NCI-H2107 (cell line): ENCODE data around the gene EYA4.
A peak's percentile ranks its signal among the peaks of the same experiment; 100 is the strongest.

ENCODE experiments used
- DNase-seq: peaks from one replicate; lab custom pipeline; 2025; lab: John Stamatoyannopoulos, UW

EYA4 gene

GRCh38 chr6:133399426-133399825, 158.3 kb downstream of the EYA4 start:
- DNase-seq = no peak

DNA sequence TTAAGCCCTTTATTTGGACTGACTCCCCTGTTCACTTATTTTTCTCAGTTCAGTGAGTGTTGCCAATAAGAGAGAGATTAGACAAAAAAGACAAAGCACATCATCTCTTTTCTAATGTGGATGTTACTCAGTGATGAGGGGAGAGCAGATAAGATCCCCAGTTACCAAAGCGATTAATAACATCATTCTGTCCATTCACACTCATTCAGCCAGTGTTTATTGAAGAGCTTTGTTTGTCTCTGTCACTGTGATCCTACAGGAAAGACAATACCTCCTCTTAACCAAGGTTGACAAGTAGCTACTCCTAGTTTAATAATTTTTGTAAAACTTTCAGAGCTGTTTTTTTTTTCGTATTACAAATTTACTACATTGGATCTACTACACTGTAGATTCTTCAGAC, 163.0 kb downstream of the EYA4 start:
- DNase-seq = no peak

DNA sequence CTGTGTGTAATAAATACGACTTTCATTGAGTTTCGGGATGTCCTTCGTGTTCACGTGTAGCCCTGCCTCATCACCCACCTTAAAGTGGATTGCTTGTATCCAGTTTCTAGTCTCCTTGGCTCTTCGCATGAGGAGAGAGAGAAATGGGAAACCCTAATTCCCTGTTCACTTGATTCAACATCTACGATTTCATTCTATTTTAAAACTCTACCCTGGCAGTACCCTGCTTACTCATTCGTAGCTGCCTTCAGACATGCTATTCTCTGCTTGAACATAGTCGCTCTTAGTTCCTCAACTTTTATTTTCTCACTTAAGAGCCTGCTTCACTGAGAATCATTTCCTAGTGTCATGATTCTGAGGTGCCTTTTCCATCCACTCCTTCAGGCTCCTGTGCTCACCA, 163.6 kb downstream of the EYA4 start:
- DNase-seq = no peak

GRCh38 chr6:133407320-133408100, 166.4 kb downstream of the EYA4 start:
- no peak for DNase-seq

DNA sequence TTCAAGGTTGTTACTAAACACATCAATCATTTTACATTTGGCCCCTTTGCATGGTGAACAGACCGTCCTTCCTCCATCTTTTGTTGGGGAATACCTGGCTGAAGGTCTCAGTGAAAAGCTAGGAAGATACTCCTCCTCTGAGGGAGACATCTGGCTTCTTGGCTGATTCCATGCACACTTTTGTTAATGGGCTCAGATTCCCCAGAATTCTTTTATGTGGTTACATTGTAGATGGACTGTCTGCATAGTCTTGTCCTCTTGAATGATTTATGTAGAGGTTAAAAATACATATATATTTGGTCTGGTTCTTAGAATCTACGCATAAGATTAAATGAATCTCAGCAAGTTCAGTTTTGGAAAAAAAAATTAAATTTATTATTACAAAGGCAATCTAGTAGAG, 167.0 kb downstream of the EYA4 start:
- DNase-seq = no peak

- no peak for DNase-seq
Measured at GRCh38 chr6:133408543-133408942, 167.4 kb downstream of the EYA4 start.

DNA sequence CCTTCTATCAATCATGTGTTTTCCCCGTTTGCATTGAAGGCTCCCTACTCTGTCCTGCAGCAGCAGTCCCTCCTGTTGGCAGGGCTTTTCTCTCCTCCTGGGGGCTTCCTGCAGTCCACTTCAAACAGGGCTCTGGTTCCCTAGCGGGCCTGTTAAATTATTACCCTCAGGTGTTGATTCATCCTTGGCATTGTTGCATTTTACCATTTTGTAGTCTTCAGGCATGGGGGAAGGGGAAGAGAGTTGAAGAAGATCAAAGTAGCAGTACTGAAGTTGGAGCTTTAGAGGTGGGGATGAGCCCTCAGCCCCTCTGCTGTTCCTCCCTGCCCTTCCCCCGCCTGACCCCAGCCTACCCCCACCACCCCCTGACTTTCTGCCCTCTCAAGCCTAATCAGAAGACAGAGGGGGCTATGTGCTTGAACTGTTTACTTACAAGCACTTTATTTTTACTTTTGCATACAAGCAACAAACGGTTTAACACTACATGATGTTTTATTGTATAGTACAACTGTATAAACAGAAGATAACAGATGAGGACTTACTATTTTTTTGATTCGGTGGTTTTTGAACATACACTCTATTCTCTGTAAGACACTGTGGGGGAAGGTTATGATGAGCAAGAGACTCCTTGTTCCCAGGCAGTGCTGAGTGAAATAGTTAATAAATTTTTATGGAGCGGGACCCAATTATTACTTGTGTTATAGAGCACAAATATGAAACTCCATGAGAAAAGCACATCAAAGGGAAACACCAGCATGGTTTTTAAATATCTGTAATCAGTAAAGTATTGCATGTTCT, 169.7 kb downstream of the EYA4 start:
- DNase-seq = no peak

DNA sequence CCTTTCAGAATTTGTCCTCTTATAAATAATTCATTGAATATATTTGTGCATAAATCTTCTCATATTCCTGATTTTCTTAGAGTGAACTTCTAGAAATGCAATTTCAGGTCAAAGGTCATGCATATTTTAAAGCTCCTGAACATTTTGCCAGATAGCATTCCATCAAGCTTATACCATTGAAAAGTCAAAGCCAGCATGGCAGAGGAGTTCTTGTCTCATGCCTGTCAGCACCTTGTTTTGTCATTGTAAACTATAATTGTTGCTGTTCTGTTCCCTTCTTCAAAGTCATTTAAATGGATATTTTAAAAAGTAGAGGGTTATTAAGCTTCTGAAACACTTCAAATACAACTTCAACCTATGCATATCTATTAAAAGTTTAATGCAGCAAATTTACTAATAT, 170.6 kb downstream of the EYA4 start:
- DNase-seq = no peak

DNA sequence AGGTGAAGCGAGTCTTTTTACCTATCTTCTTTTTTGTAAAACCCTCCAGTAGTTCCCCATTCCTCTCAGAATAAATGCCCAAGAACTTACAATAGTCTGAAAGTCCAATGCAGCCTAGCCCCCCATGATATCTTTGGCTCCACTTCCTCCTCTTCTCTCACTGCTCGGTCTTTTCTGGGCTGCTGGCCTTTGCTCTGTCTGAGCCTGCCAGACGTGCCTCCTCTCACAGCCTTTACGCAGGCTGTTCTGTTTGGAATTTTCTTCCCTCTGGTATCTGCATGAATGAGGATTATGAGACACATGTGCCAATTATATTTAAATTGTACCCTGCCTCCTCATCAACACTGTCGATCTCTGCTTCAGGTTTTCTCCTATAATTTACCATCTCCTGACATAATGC, 174.1 kb downstream of the EYA4 start:
- DNase-seq = no peak

- DNase-seq = no peak
Measured at GRCh38 chr6:133418108-133418507, 177.0 kb downstream of the EYA4 start.

- DNase-seq = no peak
Measured at GRCh38 chr6:133423242-133423641, 182.1 kb downstream of the EYA4 start.

GRCh38 chr6:133424359-133424758, 183.2 kb downstream of the EYA4 start:
- DNase-seq = no peak

DNA sequence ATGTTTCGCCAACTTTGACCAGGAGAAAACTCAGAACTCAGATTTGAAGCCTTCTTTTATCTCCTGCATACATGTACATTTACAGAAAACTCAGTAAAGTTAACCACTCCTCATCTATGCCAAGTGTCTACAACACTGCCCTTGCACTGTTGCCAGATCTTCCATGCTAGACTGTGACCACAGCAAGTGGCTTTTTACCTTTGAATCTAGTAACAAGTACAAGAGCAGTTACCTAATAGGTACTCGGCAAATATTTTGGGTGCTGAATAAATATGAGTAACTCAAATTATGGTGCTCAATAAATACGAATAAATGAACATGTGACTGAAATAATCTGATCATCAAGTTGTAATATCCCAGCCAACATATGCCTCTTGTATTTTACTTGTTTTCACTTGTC, 184.9 kb downstream of the EYA4 start:
- no peak for DNase-seq

- no peak for DNase-seq
Measured at GRCh38 chr6:133428295-133428694, 187.1 kb downstream of the EYA4 start.

GRCh38 chr6:133430530-133430929, 189.4 kb downstream of the EYA4 start:
- DNase-seq = no peak

DNA sequence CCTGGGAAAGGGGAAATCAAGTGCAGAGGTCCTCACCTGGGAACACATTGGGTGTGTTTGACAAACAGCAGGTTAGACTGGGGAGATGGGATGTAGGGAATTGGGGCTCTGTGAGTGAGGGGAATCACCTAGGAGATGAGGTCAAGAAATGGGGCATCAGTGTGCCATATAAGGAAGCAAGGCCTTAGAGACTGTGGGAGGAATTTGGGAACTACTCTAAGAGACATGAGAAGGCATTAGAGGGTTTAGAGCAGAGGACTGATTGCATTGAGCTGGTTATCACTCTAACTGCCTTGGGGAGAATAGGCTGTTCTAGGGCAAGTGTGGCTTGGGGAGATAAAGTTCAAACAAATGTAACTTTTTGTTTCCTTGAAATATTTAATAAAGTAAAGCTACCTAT, 189.9 kb downstream of the EYA4 start:
- DNase-seq = no peak

DNA sequence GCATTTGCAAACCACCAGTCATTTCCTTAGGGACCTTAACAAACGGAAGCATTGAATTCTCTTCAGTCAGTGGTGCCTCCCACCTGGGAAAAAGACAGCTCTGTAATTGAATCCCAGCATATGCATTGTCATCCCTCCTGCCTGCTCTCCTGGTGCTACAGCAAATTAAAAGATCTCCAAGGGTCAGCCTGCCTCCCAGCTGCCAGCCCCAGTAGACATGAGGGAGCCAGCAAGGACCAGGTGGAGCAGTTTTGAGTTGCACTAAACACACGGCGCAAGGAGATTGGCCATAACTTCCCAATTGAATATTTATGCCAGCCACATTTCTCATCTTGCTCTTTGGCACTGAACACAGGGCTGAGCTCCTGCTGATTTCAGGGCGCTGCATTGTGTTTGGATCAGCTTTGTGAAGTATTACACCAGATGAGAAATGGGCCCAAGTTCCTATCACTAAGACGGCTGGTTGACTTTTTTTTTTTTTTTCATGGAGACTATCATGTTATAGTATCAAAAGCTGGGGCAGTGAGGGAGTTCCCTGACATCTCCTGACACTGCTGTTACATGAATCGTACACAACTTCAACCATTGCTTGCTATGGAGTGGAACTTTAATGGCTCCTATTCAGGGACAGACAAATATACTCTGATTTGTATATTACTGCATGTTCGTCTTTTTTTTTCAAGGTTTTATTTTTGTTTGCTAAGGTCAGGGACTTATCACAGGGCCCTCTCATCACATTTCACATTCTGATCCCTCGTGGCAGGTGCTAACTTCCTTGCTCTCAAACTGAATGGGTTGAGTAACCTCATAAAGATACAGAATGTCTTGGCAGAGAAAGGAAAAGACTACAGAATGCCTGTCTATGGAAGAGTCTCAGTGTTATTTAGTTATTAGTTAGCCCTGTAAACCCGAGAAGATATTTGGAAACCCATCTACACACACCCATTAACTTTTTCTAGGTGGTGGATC, 191.1 kb downstream of the EYA4 start:
- peak; percentile 80 for DNase-seq

DNA sequence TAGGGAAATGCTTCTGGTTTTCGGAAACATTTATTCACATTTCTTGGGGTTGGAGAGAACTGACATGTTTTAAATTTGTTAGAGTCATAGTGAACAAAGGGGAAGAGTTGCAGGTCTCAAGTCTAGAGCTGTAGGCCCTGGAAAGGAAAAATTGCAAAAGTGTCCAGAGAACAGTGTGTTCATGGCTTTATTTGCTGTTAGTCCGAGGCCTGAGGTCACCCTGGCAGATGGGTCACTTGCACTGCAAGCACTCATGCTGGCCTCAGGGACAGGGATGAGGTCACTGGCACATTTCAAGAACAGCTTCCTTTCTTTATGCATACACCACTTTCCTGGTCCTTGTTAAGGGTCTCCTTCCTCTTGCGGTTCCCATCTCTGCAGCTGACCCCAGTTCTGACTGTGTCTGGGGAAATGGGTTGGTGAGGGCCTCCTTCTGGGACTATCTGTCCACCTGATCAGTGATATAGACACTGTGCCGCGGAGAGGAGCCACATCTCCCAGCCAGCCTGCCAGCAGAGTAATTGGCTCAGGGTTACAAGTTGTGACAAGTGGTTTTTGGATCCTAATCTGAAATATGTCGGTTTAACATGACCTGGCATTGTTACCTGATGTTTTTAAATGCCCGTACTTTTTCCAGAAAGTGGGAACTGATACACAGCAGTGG, 194.0 kb downstream of the EYA4 start:
- DNase-seq = no peak

GRCh38 chr6:133436652-133437051, 195.5 kb downstream of the EYA4 start:
- no peak for DNase-seq

DNA sequence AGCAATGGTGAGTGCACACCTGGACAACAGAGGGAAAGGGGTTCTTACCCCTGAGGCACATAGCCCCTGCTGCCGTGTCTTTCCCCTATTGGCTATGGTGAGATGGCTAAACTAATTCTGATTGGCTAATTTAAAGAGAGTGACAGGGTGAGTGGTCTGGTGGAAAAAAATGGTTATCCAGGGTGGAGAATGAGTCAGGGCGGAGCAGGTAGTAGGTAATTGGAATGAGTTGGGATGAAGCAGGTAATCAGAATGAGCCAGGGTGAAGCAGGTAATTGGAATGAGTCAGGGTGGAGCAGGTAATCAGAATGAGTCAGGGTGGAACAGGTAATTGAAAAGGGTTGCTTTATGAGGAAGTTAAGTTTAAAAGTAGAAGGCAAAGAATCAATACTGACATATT, 200.3 kb downstream of the EYA4 start:
- DNase-seq = no peak

- DNase-seq = no peak
Measured at GRCh38 chr6:133446789-133447188, 205.6 kb downstream of the EYA4 start.

DNA sequence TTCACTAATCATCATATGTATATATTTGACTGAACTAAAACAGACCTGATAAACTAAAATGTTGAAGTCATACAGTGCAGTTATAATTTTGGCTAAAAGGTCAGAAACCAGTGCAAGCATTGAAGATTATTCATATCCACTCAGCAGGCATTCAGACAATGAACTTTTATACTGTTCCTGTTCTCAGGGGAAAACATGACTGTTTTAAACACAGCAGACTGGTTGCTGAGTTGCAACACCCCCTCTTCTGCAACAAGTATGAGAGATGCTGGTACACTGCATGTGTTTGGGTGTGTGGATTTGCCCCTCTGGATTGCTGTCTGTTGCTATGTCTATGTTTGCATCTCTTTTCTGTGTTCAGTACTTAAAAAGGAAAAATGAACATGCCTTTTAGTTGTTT, 206.8 kb downstream of the EYA4 start:
- no peak for DNase-seq
